Endothelial cell of umbilical vein (primary cell): Measurements from ENCODE around the gene DPYSL4. TPM values are rescaled to one million over a fixed set of nuclear protein-coding genes. Genes with fewer than 3 reads are reported as not detected.

Source experiments
- BruUV-seq: library from RNA; stranded (reverse); fragments of 400-500 nt; replicated peaks from 2 replicates; lab custom pipeline; 2021; lab: Mats Ljungman, UMichigan
- CTCF ChIA-PET: fragments of 300-600, 350-600 bp; sonication (Branson Sonifier 250); formaldehyde crosslinking; loops from one replicate; lab custom pipeline; 2021; ENCODE audit warnings: antibody characterized with exemption, inconsistent platforms; lab: Charles Lee
- POLR2A ChIA-PET: fragments of 300-600, 350-600 bp; sonication (Branson Sonifier 250); formaldehyde crosslinking; loops from one replicate; lab custom pipeline; 2021; ENCODE audit warnings: antibody characterized with exemption, inconsistent platforms; lab: Charles Lee
- DNase-seq: peaks from one replicate; pipeline ENCODE4 v3.0.0-alpha.2; 2011; ENCODE audit warnings: low read depth, low spot score
- FAIRE-seq: peaks from 2 replicates; lab custom pipeline; 2011; peaks lifted over from hg19 to GRCh38; lab: Jason Lieb, UNC
- H2AFZ ChIP-seq: 2 replicates; pipeline ENCODE4 v1.6.0; 2012; ENCODE audit warnings: low read depth, low read length, control low read depth, inconsistent platforms
- H3K27ac ChIP-seq: 2 replicates; pipeline ENCODE4 v1.5.1; 2011; ENCODE audit warnings: low read depth, mild to moderate bottlenecking, control low read depth, low read length, moderate library complexity; ENCODE audit not compliant: insufficient read depth
- H3K27me3 ChIP-seq, 2 experiments: 2 replicates each; pipeline versions ENCODE4 v1.6.0 to v1.6.1; 2011; ENCODE audit warnings: low read length in 2 of 2, mixed read lengths in 1 of 2; ENCODE audit not compliant: control insufficient read depth in 2 of 2, insufficient read depth in 2 of 2
- H3K36me3 ChIP-seq, 2 experiments: 2 replicates in 1 of 2; 3 replicates in 1 of 2; pipeline ENCODE4 v1.5.1; 2011; ENCODE audit warnings: low read length in 2 of 2, mild to moderate bottlenecking in 1 of 2, moderate library complexity in 1 of 2; ENCODE audit not compliant: control insufficient read depth in 2 of 2, insufficient read depth in 2 of 2; ENCODE audit errors: extremely low read depth in 1 of 2
- H3K4me1 ChIP-seq: 3 replicates; pipeline ENCODE4 v1.5.1; 2011; ENCODE audit warnings: mild to moderate bottlenecking, low read length; ENCODE audit not compliant: control insufficient read depth, insufficient read depth; ENCODE audit errors: extremely low read depth
- H3K4me2 ChIP-seq: 2 replicates; pipeline ENCODE4 v1.6.1; 2011; ENCODE audit warnings: low read length, control low read depth, mixed read lengths; ENCODE audit not compliant: insufficient read depth
- H3K4me3 ChIP-seq, 3 experiments: fragments of 200-600 bp in 1 of 3; sonication (generic), shearing (Covaris generic) in 1 of 3; replicated peaks in 1 of 3; 2 replicates each; pipeline ENCODE4 v1.5.1; 2011 to 2016; ENCODE audit warnings: control low read depth in 3 of 3, low read length in 3 of 3, mild to moderate bottlenecking in 2 of 3, inconsistent platforms in 1 of 3, low read depth in 1 of 3, moderate library complexity in 1 of 3; ENCODE audit not compliant: insufficient read depth in 1 of 3
- H3K79me2 ChIP-seq: 2 replicates; pipeline ENCODE4 v1.6.0; 2012; ENCODE audit warnings: low read length, inconsistent platforms; ENCODE audit not compliant: control insufficient read depth, insufficient read depth
- H3K9ac ChIP-seq: replicated peaks from 2 replicates; pipeline ENCODE3; 2011; ENCODE audit warnings: low read length, control low read depth; ENCODE audit not compliant: insufficient read depth; ENCODE audit errors: extremely low read depth
- H3K9me1 ChIP-seq: replicated peaks from 3 replicates; pipeline ENCODE4 v1.6.0; 2011; ENCODE audit warnings: mild to moderate bottlenecking, low read length; ENCODE audit not compliant: control insufficient read depth, insufficient read depth; ENCODE audit errors: extremely low read depth
- H3K9me3 ChIP-seq: replicated peaks from 2 replicates; pipeline ENCODE4 v1.5.1; 2012; ENCODE audit warnings: low read length, inconsistent platforms; ENCODE audit not compliant: control insufficient read depth, insufficient read depth
- H4K20me1 ChIP-seq: replicated peaks from 2 replicates; pipeline ENCODE3; 2011; ENCODE audit warnings: mild to moderate bottlenecking, low read length; ENCODE audit not compliant: control insufficient read depth, insufficient read depth; ENCODE audit errors: extremely low read depth
- CTCF ChIP-seq, 2 donors: IDR thresholded peaks; 1 replicate in 1 of 2; 2 replicates in 1 of 2; pipeline ENCODE4 v1.5.1; 2011; ENCODE audit warnings: low read length in 2 of 2, mild to moderate bottlenecking in 2 of 2, moderate library complexity in 2 of 2, control low read depth in 1 of 2, inconsistent platforms in 1 of 2, low read depth in 1 of 2; ENCODE audit not compliant: insufficient read depth in 1 of 2; ENCODE audit errors: extremely low read depth in 1 of 2
- EZH2 ChIP-seq: IDR thresholded peaks from 2 replicates; pipeline ENCODE4 v1.6.1; 2012; ENCODE audit warnings: borderline replicate concordance, low read depth, mild to moderate bottlenecking, moderate library complexity, low read length, inconsistent platforms; ENCODE audit not compliant: severe bottlenecking
- FOS ChIP-seq: IDR thresholded peaks from 2 replicates; pipeline ENCODE4 v1.6.1; 2011; ENCODE audit warnings: mild to moderate bottlenecking, low read length, moderate library complexity, borderline replicate concordance; ENCODE audit not compliant: insufficient read depth
- GATA2 ChIP-seq: IDR thresholded peaks from 2 replicates; pipeline ENCODE4 v1.7.0; 2011; ENCODE audit warnings: low read depth, mild to moderate bottlenecking, moderate library complexity, mixed read lengths, low read length; ENCODE audit not compliant: insufficient read length, insufficient read depth
- JUN ChIP-seq: IDR thresholded peaks from 2 replicates; pipeline ENCODE4 v1.6.1; 2011; ENCODE audit warnings: borderline replicate concordance, low read depth; ENCODE audit not compliant: insufficient read length, insufficient read depth
- MAX ChIP-seq: IDR thresholded peaks from 2 replicates; pipeline ENCODE4 v1.6.1; 2011; ENCODE audit not compliant: insufficient read depth, insufficient read length
- MYC ChIP-seq: IDR thresholded peaks from one replicate; pipeline ENCODE4 v1.6.1; 2011; ENCODE audit warnings: mild to moderate bottlenecking, low read depth, low read length
- POLR2A ChIP-seq: IDR thresholded peaks from 2 replicates; pipeline ENCODE4 v1.6.1; 2012; ENCODE audit warnings: low read depth, mild to moderate bottlenecking, control low read depth, low read length
- POLR2AphosphoS5 ChIP-seq: IDR thresholded peaks from 2 replicates; pipeline ENCODE4 v1.6.1; 2012; ENCODE audit warnings: low read depth, mild to moderate bottlenecking, control low read depth, low read length, moderate library complexity; ENCODE audit not compliant: insufficient read depth
- dilution Hi-C: fragments of 300-500 bp; cut with MboI; formaldehyde crosslinking; loops from one replicate; pipeline ENCODE4 v1.15.0; 2019; ENCODE audit warnings: low sequenced_read_pairs; ENCODE audit not compliant: extremely low pct_ligation_motif_present
- intact Hi-C: fragments of 100-400 bp; cut with micrococcal nuclease; formaldehyde crosslinking; loops from one replicate; pipeline ENCODE4 v1.10.0; 2022
- polyA plus RNA-seq, 4 experiments: library from polyadenylated mRNA; depleted of rRNA in 3 of 4; stranded (reverse) in 3 of 4; unstranded in 1 of 4; fragments of >200 nt; gene quantifications; 2 replicates each; pipeline versions ENCODE4 v1.2.1 to v1.2.3, GENCODE V29; 2011 to 2012; ENCODE audit warnings: missing spikeins in 1 of 4
- total RNA-seq: library from RNA; stranded (reverse); gene quantifications from 2 replicates; pipeline ENCODE4 v1.2.3, GENCODE V29; 2021

The DPYSL4 gene
- total and polyA plus RNA-seq, 2 donors (not counting 3 experiments of a cell fraction or from before 2014, with no cell fraction given) = 27.1 to 60.0 TPM

DNA sequence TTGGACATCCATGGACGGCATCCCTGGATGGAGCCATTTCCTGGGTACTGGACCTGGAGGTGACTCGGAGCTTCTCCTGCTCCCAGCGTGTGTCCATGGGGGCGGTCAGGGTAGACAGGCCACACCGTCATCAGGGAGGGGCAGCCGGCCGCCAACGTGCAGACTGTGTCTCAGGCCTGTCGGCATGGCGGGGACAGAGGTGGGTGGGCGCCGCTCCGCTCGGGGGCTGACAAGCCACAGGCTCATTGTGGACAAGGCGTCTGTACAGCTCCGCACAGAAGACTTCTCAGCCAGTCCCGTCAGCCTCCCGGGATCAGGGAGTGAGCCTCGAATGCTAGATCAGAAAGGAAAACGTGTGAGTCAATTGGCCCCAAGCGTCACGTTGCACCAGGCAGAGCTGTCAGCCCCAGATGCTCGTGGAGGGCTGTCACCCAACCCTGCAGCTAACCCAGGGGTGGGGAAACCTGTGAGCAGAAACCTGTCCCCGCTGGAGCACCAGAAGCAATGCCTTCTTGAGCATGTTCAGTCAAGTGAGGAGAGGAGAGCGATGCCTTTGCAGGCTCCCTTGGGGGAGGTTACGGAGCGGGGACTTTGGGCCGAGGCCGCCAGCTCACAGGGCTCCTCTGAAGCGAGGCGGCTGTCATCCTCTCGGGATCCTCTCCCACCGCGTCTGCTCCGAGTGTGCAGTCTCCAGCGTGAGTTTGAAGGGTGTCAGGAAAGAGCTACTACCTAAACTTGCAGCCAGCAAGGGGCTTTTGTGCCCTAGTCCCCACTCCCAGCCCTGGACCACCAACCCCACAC lies 16.0 kb upstream of the DPYSL4 start:
- dilution Hi-C loops = no loop called here
- TF ChIP-seq JUN (no peak), FOS (no peak)
- Histone ChIP-seq H3K27ac (no peak overlapping the region), H2AFZ (no peak overlapping the region), H3K4me3 (no peak overlapping the region), H3K9ac (no peak overlapping the region), H3K4me1 (no peaks in the 10 kb centered on the region), H3K9me3 (no peaks in the 10 kb centered on the region), H3K27me3 (no peaks in the 10 kb centered on the region), H3K4me2 (no peak overlapping the region), H3K79me2 (no peaks in the 10 kb centered on the region), H4K20me1 (no peaks in the 10 kb centered on the region), H3K9me1 (no peaks in the 10 kb centered on the region), H3K36me3 (no peaks in the 10 kb centered on the region)
- DNase-seq (no peak), FAIRE-seq (no peak)
- ChIA-PET POLR2A (no interaction called here), CTCF (no interaction called here)
- BruUV-seq = no TSS peak
- intact Hi-C loops = no loop called here

DNA sequence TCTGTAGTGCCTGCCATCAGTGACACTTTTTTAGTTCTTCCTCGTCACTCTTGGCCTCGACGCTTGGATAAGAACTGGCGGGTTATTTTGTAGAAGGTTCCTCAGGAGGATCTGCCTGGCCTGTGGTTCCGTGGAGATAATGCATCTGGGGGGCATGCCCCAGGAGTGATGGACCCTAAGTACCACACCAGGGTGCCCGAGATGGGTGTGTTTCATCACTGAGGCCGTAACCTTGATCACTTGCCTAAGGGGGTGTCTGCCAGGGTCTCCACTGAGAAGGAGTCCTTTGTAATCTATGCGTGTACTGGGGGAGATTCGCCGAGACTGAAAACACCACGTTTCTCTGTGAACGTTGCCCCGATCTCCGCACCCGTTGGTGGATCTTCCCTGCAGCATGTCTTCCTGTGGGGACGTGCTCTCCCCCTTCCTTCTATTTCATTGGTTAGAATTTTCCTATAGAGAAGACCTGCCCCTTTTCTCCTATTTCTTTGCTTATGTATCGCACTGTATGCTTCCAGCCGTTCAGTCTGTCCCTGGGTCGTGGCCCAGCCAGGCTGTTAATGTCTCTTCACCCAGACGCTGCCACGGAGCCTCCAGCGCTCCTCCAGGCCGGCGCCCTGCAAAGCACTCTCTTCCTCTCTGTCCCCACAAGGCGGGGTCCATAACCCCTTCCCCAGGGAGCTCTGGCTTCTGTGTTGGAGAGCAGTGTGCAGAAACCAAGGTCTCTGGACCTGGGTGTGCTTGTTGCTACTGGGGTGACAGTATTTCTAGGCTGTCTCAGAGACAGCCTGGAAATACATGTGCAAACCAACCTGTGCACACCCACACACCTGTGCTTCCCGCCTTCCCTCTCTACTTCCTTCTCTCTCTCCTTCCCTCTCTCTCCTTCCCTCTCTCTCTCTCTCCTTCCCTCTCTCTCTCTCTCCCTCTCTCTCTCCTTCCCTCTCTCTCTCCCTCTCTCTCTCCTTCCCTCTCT lies 14.4 kb upstream of the DPYSL4 start:
- Histone ChIP-seq H3K27me3 (peaks cover 0 to 4% of the 10 kb centered on the region in 2 experiments), H3K4me2 (no peak overlapping the region), H2AFZ (no peak overlapping the region), H3K36me3 (no peaks in the 10 kb centered on the region), H3K27ac (no peak overlapping the region), H3K4me1 (no peaks in the 10 kb centered on the region), H3K9ac (no peak overlapping the region), H4K20me1 (no peaks in the 10 kb centered on the region), H3K4me3 (no peak overlapping the region), H3K9me1 (no peaks in the 10 kb centered on the region), H3K79me2 (no peaks in the 10 kb centered on the region), H3K9me3 (no peaks in the 10 kb centered on the region)
- DNase-seq (no peak), FAIRE-seq (no peak)
- no peak for TF ChIP-seq GATA2
- TF ChIP-seq MAX = no peak
- TF ChIP-seq POLR2A = no peak
- TF ChIP-seq JUN = no peak
- no peak for TF ChIP-seq EZH2
- no peak for TF ChIP-seq MYC
- no peak for TF ChIP-seq FOS
- TF ChIP-seq CTCF (IDR thresholded peaks at IDR 0.05; ENCODE audit: extremely low read depth in 1 of 2, insufficient read depth in 1 of 2, low read depth in 1 of 2, low read length in 2 of 2) = no peak
- no peak for TF ChIP-seq POLR2AphosphoS5
- ChIA-PET CTCF (no interaction called here), POLR2A (no interaction called here)
- dilution Hi-C loops = no loop called here
- intact Hi-C loops = no loop called here
- BruUV-seq = no TSS peak
